GM19372 (cell line): Measurements from ENCODE around the gene PPME1.

Experiments used
- ATAC-seq: cut with Tn5 transposase; IDR thresholded peaks from one replicate; pipeline ENCODE4 v1.9.1; 2021; ENCODE audit warnings: mild to moderate bottlenecking, low read depth, moderate library complexity; ENCODE audit not compliant: unreplicated experiment

PPME1 gene

GRCh38 chr11:74278103-74278502, 107.0 kb downstream of the PPME1 start:
- no peak for ATAC-seq

- ATAC-seq: no peak
Measured at GRCh38 chr11:74278721-74279161, 107.7 kb downstream of the PPME1 start.

DNA sequence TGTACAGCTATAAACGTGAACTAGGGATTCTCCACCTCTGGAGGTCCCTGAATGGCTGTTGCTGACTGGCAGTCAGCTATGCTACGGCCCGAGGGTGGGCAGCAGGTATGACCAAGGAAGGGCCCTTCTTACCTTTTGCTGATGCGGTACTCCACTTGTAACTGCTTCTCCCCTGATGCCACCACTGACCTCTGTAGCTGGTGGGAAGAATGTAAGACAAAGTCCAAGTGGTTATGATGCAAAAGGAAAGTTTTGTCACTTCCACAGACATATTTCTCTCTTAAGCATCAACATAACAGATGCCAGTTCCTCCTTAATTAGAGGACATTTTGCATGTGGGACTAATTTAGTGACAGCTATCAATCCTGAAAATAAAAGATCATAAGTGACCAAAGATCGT, 108.2 kb downstream of the PPME1 start:
- ATAC-seq: no peak

GRCh38 chr11:74280494-74280893, 109.4 kb downstream of the PPME1 start:
- no peak for ATAC-seq

DNA sequence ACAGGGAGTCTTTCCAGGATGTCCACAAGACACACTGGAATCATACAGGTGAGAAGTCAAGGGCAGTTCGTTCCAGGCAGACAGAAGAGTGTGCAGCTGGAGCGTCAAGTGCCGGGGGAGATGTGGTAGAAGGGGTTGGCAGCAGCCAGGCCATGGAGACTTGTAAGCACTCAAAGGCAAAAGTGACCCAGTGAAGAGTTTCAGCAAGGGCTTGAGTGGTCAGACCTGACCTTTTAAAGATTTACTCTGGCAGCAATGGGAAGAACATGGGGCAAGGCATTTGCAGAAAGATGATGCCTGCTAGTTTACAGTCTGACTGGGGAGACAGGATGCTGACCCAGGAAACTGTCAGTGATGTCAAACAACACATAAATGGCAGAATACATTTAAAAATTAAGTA, 111.3 kb downstream of the PPME1 start:
- ATAC-seq: no peak

GRCh38 chr11:74282914-74283371, 111.9 kb downstream of the PPME1 start:
- ATAC-seq: no peak

DNA sequence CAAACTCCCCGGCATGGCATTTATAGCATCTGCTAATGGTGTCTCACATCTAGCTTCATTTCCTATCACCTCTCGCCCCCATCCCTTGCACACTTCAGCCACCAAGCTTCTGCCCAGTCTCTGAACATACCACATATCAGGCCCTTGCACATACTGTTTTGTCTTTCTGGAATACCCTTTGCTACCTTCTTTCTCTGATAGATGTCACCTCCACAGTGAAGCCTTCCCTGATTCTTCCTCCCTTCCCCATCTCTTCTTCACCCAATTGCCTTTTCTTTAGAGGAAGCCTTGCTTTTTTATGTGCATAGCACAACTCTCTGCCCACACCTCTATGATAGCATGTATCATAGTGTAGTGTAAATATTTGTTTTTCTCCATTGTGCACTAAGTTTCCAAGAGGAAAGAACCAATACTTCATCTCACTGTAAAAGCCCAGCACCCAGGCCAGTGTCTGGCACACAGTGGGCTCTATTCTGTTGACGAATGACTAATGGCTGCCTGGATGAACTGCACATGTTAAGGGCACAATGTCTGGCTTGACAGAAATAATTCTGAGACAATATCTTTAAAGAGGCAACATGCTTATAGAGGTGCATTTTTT, 112.6 kb downstream of the PPME1 start:
- no peak for ATAC-seq

- ATAC-seq: no peak
Measured at GRCh38 chr11:74284466-74284865, 113.4 kb downstream of the PPME1 start.

- no peak for ATAC-seq
Measured at GRCh38 chr11:74288161-74288560, 117.1 kb downstream of the PPME1 start.

DNA sequence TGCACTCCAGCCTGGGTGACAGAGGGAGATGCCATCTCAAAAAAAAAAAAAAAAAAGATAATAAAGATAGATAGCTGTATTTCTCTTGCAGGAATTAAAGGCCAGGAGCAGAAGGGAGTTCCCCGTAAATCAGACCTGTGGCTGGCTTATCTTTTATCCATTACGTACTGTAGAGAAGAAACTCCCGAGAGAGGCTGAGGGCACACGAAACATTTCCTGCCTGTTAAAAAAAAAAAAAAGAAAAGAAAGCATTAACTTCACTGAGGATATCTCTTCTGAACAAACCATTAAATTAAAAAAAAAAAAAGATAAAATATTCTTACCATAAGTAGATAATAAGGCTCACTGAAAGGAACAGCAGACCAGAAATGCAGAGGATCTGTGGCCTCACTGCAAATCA, 117.8 kb downstream of the PPME1 start:
- no peak for ATAC-seq

DNA sequence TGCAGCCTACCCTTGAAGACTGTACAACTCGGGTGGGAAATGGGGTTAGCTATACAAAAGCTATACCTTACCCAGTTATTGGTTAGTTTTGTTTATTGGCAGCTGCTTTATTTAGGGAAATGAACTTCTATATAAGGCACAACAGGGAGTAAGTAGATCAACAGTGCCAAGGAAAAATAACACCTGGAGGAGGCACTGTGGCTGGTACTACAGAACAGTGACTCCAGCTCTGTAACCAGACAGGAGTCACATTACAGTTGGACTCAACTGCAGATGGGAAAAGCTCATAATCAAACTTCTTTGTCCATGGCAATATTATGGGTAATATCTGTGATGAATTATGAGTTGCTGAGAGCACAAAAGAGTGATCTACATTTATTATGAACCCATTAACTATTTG, 126.4 kb downstream of the PPME1 start:
- ATAC-seq: no peak

GRCh38 chr11:74299015-74299414, 127.9 kb downstream of the PPME1 start:
- ATAC-seq: no peak
